Colonic mucosa (tissue), 4 donors: ENCODE results near the gene GPD1L. TPM values are rescaled to one million over a fixed set of nuclear protein-coding genes. Genes with fewer than 3 reads are reported as not detected.

Source experiments
- DNase-seq: peaks from one replicate; pipeline ENCODE4 v3.0.0-alpha.2; 2020
- H3K27ac ChIP-seq: fragments of 200-600 bp; one replicate; pipeline ENCODE4 v1.8.0; 2021
- H3K27me3 ChIP-seq: fragments of 200-600 bp; one replicate; pipeline ENCODE4 v1.8.0; 2021
- H3K36me3 ChIP-seq: fragments of 200-600 bp; one replicate; pipeline ENCODE4 v1.8.0; 2021
- H3K4me1 ChIP-seq: fragments of 200-600 bp; one replicate; pipeline ENCODE4 v1.8.0; 2021; ENCODE audit warnings: mild to moderate bottlenecking
- H3K4me3 ChIP-seq: fragments of 200-600 bp; one replicate; pipeline ENCODE4 v1.8.0; 2021
- H3K9ac ChIP-seq, 2 donors: one replicate each; pipeline ENCODE4 v1.7.0; 2013; ENCODE audit warnings: control low read depth in 2 of 2, low read depth in 2 of 2, low read length in 2 of 2
- H3K9me3 ChIP-seq: fragments of 200-600 bp; one replicate; pipeline ENCODE4 v1.8.0; 2021
- CTCF ChIP-seq: fragments of 200-600 bp; IDR thresholded peaks from one replicate; pipeline ENCODE4 v1.8.0; 2022; ENCODE audit warnings: antibody characterized with exemption, mild to moderate bottlenecking
- intact Hi-C: fragments of 100-400 bp; cut with DNase I; formaldehyde crosslinking; loops from one replicate; pipeline ENCODE4 v1.14.1; 2022
- total RNA-seq, 2 donors: library from RNA; stranded (reverse); fragmentation: NEBNext Ultra II Directional in 1 of 2; extraction: Animal tissue kit (Norgen Biotek cat#: 25700) in 1 of 2; gene quantifications; one replicate each; pipeline ENCODE4 v1.2.1, GENCODE V29; 2021
- donor health status: healthy.
- donor health status: DM: no; HTN: no; CAD: no.
- donor health status: DM: no; HTN: no; CAD: no.

Gene GPD1L
- total RNA-seq, 2 donors from 2014 or later, result 70.3 to 78.4 TPM

- peak; percentile 80 for TF ChIP-seq CTCF
- Histone ChIP-seq H3K27me3 (no peaks in the 10 kb centered on the region), H3K9me3 (no peaks in the 10 kb centered on the region), H3K9ac (no peak overlapping the region), H3K4me1 (no peaks in the 10 kb centered on the region), H3K27ac (no peak overlapping the region), H3K36me3 (no peaks in the 10 kb centered on the region), H3K4me3 (no peak overlapping the region)
- DNase-seq, result peak; percentile 58
- intact Hi-C loops, result loop anchor here (5.0 to 10.0 kb wide), 4 partner anchors 122 to 289 kb away; no protein-coding TSS in a partner anchor
Observed at GRCh38 chr3:32175607-32176197, 69.3 kb downstream of the GPD1L start.

DNA sequence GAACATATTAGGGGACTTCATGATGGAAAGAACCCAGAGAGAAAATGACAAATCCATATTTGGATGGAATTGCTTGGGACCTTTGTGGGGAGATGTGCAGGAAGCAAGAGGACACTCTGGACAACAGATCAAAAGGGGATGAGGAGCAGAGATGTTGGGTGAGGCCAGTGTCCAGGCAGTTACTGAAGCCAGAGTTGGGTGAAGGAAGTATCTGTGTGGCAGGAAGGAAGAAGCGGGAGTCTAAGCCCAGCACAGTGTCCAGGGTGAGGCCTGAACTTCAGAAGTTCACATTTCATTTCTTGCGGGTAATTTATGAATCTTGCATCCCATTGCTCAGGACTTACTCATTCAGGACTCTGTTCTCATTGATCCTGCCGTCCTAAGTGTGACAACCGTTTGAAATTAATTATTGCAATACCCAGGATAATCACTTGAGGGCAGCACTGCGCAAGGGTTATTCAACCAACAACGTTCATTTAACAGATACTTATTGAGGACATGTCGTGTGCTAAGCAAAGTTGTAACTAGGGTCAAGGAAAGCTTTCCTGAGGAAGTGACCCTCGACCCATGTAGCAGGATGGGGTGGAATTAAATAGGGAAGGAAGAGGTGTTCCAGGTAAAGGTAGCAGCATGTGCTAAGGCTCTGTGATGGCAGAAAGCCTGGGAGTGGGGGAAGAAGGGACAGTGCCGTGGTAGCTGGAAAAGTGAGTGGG, 70.7 kb downstream of the GPD1L start:
- DNase-seq, result peak; percentile 73
- peak; percentile 60 for TF ChIP-seq CTCF
- intact Hi-C loops, result loop anchor here (5.0 to 10.0 kb wide), 4 partner anchors 120 to 288 kb away; no protein-coding TSS in a partner anchor
- Histone ChIP-seq H3K36me3 (no peaks in the 10 kb centered on the region), H3K4me1 (no peaks in the 10 kb centered on the region), H3K4me3 (no peak overlapping the region), H3K9me3 (no peaks in the 10 kb centered on the region), H3K9ac (no peak overlapping the region), H3K27me3 (no peaks in the 10 kb centered on the region), H3K27ac (no peak overlapping the region)

DNA sequence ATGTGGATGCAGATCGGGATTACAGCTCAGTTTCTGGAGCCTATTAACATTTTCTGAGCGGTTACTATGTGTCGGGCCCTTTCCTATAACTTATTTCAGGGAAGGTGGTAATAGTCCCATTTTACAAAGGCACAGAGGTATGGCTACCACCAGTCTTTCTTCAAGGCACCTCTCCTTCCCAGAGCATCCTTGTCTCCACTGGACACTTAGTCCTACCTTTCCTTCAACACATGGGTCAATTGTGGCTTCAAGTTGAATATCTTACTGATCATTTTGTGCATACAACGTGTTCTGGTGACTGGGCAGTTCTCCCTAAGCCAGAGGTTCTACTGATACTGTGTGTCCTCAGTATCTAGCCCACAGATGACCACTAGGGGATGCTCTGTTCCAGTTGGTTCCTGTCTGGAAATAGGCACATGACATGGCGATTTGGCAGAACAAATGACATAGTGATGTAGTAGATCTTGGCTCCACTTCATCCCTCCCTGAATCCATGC, 71.3 kb downstream of the GPD1L start:
- no peaks in the 10 kb centered on the region for H3K9me3 ChIP-seq
- H3K9ac ChIP-seq, result no peak overlapping the region
- H3K27me3 ChIP-seq, result no peaks in the 10 kb centered on the region
- H3K4me3 ChIP-seq, result no peak overlapping the region
- no peaks in the 10 kb centered on the region for H3K4me1 ChIP-seq
- H3K36me3 ChIP-seq, result no peaks in the 10 kb centered on the region
- DNase-seq, result peak; percentile 78
- intact Hi-C loops, result loop anchor here (5.0 to 10.0 kb wide), 4 partner anchors 120 to 287 kb away; no protein-coding TSS in a partner anchor
- TF ChIP-seq CTCF, result peak; percentile 73
- H3K27ac ChIP-seq, result no peak overlapping the region

DNA sequence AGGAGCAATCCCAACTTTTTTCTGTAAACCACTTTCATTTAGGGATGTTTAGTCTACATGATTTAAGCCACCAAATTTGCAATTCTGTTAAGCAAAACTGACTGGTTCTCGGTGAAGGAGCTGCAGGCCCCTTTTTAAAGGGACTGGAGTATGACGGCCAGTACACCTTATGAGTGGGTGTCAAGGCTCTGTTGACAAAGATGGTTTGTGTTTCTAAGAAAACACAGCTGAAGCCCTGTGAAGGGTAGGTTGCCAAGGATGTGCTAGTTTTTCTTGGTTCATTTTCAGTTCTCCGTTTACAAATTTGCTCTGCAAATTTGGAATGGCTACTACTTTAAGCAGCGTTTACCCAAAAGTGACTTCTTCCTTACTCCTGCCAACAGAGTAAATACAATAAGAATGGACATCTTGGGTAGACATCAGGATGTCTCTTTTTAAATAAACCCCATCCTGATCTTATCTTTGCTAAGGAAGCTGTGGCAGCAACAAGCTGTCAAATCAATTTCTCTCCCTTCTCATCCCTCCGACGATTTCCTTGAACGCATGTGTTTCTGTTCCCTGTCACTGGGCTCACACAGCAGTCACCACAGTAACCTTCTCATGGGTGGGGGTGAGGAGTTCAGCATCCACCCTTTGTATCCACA, 73.8 kb downstream of the GPD1L start:
- TF ChIP-seq CTCF, result no peak
- no peak overlapping the region for H3K9ac ChIP-seq
- no peaks in the 10 kb centered on the region for H3K9me3 ChIP-seq
- H3K27ac ChIP-seq, result no peak overlapping the region
- H3K4me1 ChIP-seq, result no peaks in the 10 kb centered on the region
- no peak for DNase-seq
- H3K36me3 ChIP-seq, result no peaks in the 10 kb centered on the region
- H3K27me3 ChIP-seq, result no peaks in the 10 kb centered on the region
- intact Hi-C loops, result loop anchor here (10.0 kb wide), 1 partner anchor 495 kb away; no protein-coding TSS in a partner anchor
- no peak overlapping the region for H3K4me3 ChIP-seq

GRCh38 chr3:32181365-32181764, 74.9 kb downstream of the GPD1L start:
- intact Hi-C loops, result loop anchor here (10.0 kb wide), 1 partner anchor 493 kb away; no protein-coding TSS in a partner anchor
- no peaks in the 10 kb centered on the region for H3K4me1 ChIP-seq
- no peak overlapping the region for H3K4me3 ChIP-seq
- no peaks in the 10 kb centered on the region for H3K9me3 ChIP-seq
- H3K9ac ChIP-seq, result no peak overlapping the region
- no peaks in the 10 kb centered on the region for H3K36me3 ChIP-seq
- no peak for TF ChIP-seq CTCF
- H3K27me3 ChIP-seq, result no peaks in the 10 kb centered on the region
- H3K27ac ChIP-seq, result no peak overlapping the region
- DNase-seq, result no peak
